Fibroblast of skin of right quadriceps (primary cell): ENCODE results near the gene ASGR1.

Source experiments
- DNase-seq: peaks from one replicate; pipeline ENCODE4 v3.0.0-alpha.2; 2013

The ASGR1 gene

GRCh38 chr17:7179317-7180254 lies at the start of gene ASGR1:
Gene ASGR1 (minus strand): TSS chr17:7179370. CDS start chr17:7178563, 807 bp downstream.
- no peak for DNase-seq

- no peak for DNase-seq
Observed at GRCh38 chr17:7228920-7229319, 49.8 kb upstream of the ASGR1 start.

- DNase-seq = no peak
Observed at GRCh38 chr17:7226721-7227710, 47.8 kb upstream of the ASGR1 start.

GRCh38 chr17:7225711-7226331 lies 46.7 kb upstream of the ASGR1 start:
- DNase-seq = no peak

- no peak for DNase-seq
Observed at GRCh38 chr17:7224661-7225111, 45.5 kb upstream of the ASGR1 start.

- no peak for DNase-seq
Observed at GRCh38 chr17:7224110-7224509, 44.9 kb upstream of the ASGR1 start.

- no peak for DNase-seq
Observed at GRCh38 chr17:7223375-7223774, 44.2 kb upstream of the ASGR1 start.

- no peak for DNase-seq
Observed at GRCh38 chr17:7222972-7223292, 43.8 kb upstream of the ASGR1 start.

GRCh38 chr17:7222093-7222971 lies 43.2 kb upstream of the ASGR1 start:
- no peak for DNase-seq

GRCh38 chr17:7221278-7222092 lies 42.3 kb upstream of the ASGR1 start:
- no peak for DNase-seq

- DNase-seq = peak; percentile 57
Observed at GRCh38 chr17:7220593-7221277, 41.6 kb upstream of the ASGR1 start.

- DNase-seq = peak; percentile 86
Observed at GRCh38 chr17:7219812-7220592, 40.8 kb upstream of the ASGR1 start, which contains the start of the genes ACADVL and DLG4. Gene ACADVL (plus strand): TSS chr17:7219938. CDS start chr17:7219985, 47 bp downstream. Gene DLG4 (minus strand): TSS chr17:7219836.

GRCh38 chr17:7219229-7219811 lies 40.1 kb upstream of the ASGR1 start:
- no peak for DNase-seq

GRCh38 chr17:7218758-7219157 lies 39.6 kb upstream of the ASGR1 start:
- DNase-seq = no peak

GRCh38 chr17:7218166-7218565 lies 39.0 kb upstream of the ASGR1 start:
- no peak for DNase-seq

GRCh38 chr17:7217113-7217987 lies 38.2 kb upstream of the ASGR1 start:
- peak; percentile 82 for DNase-seq

- DNase-seq = no peak
Observed at GRCh38 chr17:7216242-7217112, 37.3 kb upstream of the ASGR1 start.
